Activated CD8-positive, alpha-beta memory T cell treated with anti-CD3 and anti-CD28 coated beads, Interleukin-2, amount 50 U/mL, for 48 hours (primary cell): ENCODE results near the gene CHRNA1.

Experiments
- DNase-seq: peaks from one replicate; pipeline ENCODE4 v3.0.0-alpha.2; 2020

CHRNA1 gene

DNA sequence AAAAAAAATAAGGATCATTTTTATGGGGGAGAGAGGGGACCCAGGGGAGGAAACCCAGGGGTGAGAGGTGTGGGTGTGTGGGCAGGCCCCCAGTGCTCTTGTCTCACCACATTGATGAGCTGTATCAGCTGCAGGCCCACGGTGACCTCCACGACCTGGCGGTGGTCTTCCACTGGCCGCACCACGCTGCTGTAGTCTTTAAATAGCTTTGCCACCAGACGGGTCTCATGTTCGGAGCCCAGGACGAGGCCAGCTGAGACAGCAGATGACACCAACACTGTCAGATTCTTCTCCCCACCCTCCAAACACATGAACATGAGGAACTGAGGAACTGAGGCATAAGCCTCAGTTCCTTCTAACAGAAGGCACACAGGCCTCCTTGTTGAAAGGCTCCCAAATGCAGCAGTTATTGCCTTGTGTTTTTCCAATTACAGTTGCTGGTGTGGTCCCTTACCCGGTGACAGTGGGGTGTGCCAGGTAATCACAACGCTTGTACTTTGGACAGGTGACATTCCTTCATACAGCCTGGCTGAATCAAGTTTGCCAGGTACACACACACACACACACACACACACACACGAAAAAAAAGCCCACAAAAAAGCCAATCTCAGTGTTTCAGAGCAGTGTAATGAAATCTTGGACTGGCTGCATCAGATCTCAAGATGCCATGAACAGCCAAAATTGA is 4.7 kb downstream of the CHRNA1 start:
- peak; percentile 25 for DNase-seq

- DNase-seq: no peak
Observed at GRCh38 chr2:174756743-174757142, 7.5 kb downstream of the CHRNA1 start.

DNA sequence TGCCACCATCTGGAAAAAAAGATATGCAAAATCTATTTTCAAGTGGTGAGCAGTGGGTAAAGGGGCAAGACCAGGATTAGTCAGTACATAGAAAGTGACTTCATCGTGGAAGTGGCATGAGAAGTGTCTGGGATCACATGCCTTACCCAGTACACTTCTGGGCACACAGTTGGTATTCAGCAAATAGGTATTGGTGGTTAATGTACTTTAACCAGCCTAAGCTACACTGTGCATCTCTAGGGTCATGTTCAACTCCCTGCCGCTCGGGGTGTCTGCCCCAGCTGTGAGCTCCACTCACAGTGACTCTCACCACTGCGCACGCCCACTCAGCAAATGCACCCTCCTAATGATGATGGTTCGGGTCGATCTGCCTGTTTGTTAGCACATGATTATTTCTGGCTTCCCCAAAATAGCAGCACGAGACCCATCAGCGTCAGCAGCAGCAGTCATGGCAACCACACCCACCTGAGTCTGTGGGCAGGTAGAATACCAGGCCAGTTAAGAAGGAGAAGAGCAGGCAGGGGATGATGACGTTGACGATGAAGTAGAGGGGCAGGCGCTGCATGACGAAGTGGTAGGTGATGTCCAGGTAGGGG is 11.1 kb downstream of the CHRNA1 start:
- no peak for DNase-seq

- DNase-seq: no peak
Observed at GRCh38 chr2:174752403-174753037, 11.8 kb downstream of the CHRNA1 start.

DNA sequence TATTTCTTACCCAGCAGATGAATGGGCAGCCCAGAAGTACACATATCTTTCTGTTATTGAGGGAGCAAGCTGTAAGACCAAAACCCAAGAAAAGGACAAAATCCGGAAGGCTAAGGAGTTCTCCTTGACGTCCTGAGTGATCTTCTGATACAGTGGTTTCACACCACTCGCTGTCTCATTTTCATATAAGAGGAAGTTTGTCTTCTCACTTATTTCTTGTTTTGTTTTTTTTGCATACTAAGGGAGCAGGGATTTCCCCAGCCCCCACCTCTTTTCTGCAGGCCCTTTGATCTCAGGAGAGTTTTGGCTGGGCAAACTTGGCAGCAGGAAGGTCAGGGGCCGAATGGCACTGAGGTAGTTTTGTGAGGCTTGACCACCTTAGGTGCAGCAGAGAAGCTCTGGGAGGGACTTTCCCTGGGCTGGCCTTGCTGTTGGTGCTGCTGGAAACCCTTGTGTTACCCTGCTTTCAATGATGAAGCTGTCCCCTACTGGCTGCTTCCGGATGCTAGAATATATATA is 13.3 kb downstream of the CHRNA1 start:
- DNase-seq: no peak

DNA sequence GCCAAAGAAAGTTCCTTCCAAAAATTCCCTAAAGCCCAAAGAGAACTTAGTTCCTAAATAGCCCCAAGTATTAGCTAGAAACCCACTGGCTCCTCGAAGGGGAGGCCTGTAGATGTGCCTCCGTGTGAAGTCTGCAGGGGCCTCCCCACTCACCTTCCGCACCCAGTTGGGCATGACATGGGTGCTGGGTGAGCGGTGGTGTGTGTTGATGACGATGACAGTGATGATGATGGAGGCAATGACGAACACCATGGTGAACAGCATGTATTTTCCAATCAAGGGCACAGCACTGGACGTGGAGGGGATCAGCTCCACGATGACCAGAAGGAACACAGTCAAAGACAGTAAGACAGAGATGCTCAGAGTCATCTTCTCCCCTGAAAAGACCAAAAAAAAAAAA is 14.5 kb downstream of the CHRNA1 start:
- no peak for DNase-seq

DNA sequence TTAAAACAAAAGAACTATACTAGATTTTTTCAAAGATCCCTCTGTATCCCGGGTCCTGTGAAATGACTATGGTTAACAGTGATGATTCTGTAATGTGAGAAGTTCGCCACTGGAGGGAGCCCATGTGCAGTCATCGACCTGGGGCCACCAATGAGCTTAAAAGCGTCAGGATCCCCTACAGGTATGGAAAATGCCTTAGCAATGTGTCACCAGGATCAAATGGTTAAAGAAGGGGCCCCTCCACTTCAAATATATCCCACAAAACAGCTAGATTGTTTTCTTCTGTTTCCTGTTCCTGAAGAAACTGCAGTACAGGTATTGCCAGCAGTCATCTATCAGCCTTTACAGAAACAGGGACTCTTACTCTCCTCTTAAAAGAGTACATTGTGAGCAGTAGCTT is 15.3 kb downstream of the CHRNA1 start:
- DNase-seq: peak; percentile 83

- DNase-seq: no peak
Observed at GRCh38 chr2:174745142-174745541, 19.1 kb downstream of the CHRNA1 start.

- no peak for DNase-seq
Observed at GRCh38 chr2:174744111-174744510, 20.2 kb downstream of the CHRNA1 start.

DNA sequence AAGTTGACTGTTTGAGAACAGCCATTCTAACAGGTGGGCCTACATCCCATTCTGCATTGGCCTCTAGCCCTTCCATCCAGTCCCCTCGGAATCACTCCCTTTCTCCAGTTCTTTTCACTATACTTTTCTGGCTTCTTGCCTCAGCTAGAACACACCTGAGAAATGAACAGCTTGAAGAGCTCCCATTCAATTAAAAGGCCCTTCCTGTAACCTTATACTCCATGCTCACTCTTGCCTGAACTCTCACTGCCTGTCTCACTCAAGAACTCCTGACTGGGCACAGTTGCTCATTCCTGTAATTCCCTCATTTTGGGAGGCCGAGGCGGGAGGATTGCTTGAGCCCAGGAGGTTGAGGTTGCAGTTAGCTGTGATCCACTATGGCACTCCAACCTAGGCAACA is 23.6 kb downstream of the CHRNA1 start:
- DNase-seq: no peak

DNA sequence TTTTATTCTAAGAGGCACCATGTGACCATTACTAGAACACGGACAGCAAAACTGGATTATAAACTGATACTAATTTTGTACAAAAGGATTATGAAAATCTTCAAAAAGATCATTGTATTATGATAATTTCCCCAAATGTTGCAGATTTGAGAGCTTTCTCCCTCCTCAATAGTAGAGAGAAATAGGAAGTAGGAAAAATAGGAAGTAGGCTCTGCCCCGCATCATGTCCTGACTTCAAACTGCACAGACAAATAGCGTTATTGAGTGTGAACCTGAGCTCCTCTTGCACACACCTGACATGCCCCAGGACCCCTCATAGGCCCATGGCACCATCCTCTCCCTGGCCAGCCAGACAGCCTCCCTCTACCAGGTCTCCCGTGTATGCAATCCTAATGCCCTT is 25.4 kb downstream of the CHRNA1 start:
- DNase-seq: no peak

GRCh38 chr2:174731546-174731945 is 32.7 kb downstream of the CHRNA1 start:
- DNase-seq: no peak

DNA sequence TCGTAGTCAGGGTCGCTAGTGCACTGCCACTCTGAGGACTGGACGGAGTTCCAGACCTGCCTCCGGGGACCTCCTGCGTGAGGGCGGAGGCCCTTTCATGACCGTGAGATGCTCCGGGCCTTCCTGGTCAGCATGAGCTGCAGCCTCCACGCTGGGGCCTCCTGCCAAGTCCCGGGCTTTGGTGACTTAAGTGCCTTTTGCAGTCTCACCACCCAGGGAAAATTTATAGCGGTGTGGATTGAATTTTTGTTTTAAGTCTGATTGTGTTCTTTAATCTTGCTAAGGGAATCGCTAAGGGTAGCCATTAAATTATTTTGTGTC is 33.6 kb downstream of the CHRNA1 start:
- DNase-seq: no peak

DNA sequence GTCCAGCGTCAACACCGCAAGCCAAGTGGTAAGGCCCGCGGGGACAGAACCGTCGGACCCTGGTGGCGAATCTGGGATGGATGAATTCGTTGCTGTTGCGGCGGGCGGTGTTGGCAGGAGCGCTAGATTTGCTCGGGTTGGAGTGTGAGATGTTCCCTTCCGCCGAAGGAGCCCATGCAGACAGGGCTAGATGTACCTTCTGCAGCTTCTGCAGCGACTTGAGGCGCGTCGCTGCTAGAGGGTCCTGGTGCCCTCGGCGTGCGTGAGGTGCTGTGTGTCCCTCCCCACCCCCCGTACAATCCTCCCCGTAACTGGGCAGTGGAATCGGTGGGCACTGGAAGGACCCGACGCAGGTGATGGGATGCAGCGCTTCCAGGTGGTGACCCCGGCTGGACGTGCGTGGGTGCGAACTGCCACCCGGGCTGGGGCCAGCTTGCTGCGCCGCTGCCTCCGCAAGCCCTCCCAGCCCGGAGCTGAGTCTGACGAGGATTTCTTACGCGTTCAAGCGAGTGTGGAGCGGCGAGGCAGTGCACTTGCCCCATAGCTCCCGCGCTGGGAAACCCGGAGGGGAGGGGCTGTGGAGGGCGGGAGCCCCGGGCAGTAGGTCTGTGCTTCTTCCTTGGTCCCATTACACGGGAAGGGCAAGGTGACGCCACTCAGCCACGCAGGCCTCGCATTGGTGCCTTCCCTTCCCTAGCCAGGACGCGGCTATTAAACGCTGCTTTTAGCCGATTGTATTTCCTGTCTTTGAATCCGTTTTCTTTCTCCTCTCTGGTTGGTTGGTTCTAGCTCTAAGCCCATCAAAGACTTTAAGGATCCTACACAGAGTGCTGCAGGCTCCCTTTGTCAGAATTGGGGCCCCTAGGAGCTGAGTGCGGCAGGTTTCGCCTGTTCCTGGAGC is 34.2 kb downstream of the CHRNA1 start:
- peak; percentile 76 for DNase-seq

GRCh38 chr2:174728096-174728495 is 36.2 kb downstream of the CHRNA1 start:
- DNase-seq: no peak

DNA sequence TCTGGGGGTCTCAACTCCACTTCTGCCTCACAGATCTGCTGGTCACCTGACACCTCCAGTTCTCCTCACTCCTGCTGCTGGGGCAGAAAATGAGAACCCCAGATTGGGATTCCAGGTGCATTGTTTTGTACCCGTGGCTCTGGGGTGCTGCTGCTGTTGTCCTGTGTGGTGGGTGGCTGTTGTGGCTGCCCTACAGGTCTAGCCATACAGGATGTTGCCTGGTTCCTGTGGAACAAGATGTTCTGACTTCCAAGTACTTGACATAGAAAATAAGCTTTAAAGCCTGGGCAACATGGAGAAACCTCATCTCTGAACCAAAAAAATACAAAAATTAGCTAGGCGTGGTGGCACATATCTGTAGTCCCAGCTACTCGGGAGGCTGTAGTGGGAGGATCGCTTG is 38.1 kb downstream of the CHRNA1 start:
- DNase-seq: no peak

- no peak for DNase-seq
Observed at GRCh38 chr2:174722942-174723592, 41.2 kb downstream of the CHRNA1 start.

DNA sequence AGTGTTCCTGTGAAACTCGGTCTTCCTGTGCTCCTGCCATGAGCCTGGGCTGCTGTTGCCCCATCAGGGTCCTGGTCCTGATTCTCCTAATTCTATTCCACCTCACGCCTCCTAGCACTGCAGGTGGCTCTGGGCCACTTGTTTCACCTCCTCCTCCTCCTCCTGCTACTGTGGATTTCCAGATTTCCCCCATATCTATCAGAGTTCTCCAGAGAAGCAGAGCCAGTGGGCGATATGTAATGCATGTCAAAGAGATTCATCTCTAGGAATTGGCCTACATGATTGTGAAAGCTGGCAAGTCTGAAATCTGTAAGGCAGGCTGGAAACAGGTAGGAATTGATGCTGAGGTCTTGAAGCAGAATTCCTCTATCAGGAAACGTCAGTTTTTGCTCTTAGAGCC is 45.3 kb downstream of the CHRNA1 start:
- DNase-seq: no peak

DNA sequence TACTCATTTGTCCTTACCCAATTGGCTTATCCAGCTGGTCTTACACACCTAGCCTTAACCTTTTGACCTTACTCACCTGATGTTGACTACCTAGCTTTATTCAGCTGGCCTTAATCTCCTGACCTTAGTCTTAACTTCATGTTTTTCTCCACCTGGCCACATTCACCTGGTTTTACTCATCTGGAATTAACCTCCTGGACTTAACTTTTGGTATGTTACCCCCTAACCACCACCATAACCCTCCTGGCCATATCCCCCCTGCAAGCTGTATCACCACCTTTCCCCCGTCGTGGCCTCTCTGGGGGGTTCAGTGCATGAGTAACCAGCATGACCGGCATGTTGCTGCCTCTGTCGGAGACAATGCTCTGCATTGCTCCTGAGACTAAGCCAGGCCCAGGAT is 45.7 kb downstream of the CHRNA1 start:
- DNase-seq: no peak

- no peak for DNase-seq
Observed at GRCh38 chr2:174717916-174718315, 46.4 kb downstream of the CHRNA1 start.

GRCh38 chr2:174717273-174717672 is 47.0 kb downstream of the CHRNA1 start:
- DNase-seq: no peak

DNA sequence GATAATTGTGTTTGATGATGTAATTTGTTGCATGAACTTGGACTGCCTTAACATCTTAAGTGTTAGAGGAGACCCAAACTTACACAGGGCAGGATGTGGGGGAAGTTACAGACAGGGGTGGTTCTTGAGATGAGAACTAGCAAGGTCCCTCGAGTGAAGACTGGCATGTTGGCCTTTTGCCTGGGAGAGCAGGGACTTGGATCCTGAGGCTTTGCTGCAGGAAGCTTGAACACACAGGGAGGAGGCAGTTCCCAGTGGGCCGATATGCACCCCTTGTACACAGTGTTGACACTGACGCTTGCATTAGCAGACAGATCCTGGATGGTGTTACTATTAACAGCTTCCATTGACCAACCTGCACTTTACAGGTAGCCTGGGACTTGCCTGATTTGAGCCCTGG is 47.5 kb downstream of the CHRNA1 start:
- no peak for DNase-seq

DNA sequence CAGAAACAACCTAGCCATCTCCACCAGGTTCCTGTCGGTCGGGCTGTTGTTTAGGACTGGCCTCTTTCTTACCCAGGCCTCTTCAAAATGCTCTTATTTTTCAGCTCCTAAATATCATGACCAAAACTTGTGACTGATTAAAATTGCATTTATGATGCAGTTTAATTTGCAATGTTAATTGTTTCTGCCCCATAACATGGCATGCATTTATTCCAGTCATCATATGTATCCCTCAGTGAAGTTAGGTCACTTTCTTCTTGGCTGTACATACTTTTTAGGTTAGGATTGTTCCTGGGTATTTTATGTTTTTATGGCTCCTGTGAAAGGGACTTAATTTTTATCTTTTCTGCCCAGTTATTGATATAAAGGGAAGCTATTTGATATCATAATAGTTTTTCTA is 50.6 kb downstream of the CHRNA1 start:
- DNase-seq: no peak
